ENCODE measurements around the gene CRY2. TPM values are rescaled to one million over a fixed set of nuclear protein-coding genes. Genes with fewer than 3 reads are reported as not detected.

The CRY2 gene
- polyA plus RNA-seq, 1 of the 3 experiments (the other 2 are of a cell fraction) = 6.7 TPM

GRCh38 chr11:45890886-45891550 lies 43.7 kb downstream of the CRY2 start:
- POLR2A ChIA-PET = interaction anchor here (0.6 to 0.7 kb wide), 2 partner anchors 8 to 229 kb away, joined by 3 read pairs; no protein-coding TSS in a partner anchor
- Histone ChIP-seq H3K4me2 (no peak overlapping the region), H3K9me3 (no peaks in the 10 kb centered on the region), H3K9ac (no peak overlapping the region), H3K27ac (ENCODE audit: low read depth in 2 of 2, low read length in 1 of 2) (no peak overlapping the region), H3K4me3 (ENCODE audit: low read depth in 2 of 2, low read length in 1 of 2) (no peak overlapping the region), H4K20me1 (ENCODE audit: insufficient read depth) (no peaks in the 10 kb centered on the region), H3K36me3 (replicated peaks in 1 of 2; ENCODE audit: control insufficient read depth in 1 of 2, insufficient read depth in 2 of 2, low read length in 1 of 2) (no peaks in the 10 kb centered on the region), H3K9me2 (no peaks in the 10 kb centered on the region), H3K79me2 (ENCODE audit: insufficient read depth) (no peaks in the 10 kb centered on the region), H2AFZ (ENCODE audit: low read depth) (no peak overlapping the region), H3K27me3 (ENCODE audit: insufficient read depth) (no peaks in the 10 kb centered on the region), H3F3A (replicated peaks; ENCODE audit: insufficient read depth) (no peaks in the 10 kb centered on the region), H3K4me1 (ENCODE audit: control insufficient read depth in 1 of 2, insufficient read depth in 2 of 2, low read depth in 1 of 2, low read length in 1 of 2) (peaks cover 0 to 22% of the 10 kb centered on the region in 2 experiments; a peak in 1 of 4 replicates)
- WGBS (ENCODE audit: low lambda C conversion rate) = 67% methylated on average over 9 of the region's 9 CpGs
- TF ChIP-seq TEAD4 (IDR thresholded peaks at IDR 0.05; ENCODE audit: borderline replicate concordance, insufficient read depth) (no peak), EZH2phosphoT487 (IDR thresholded peaks at IDR 0.05; ENCODE audit: borderline replicate concordance, low read depth) (no peak), FOXM1 (IDR thresholded peaks at IDR 0.05; ENCODE audit: low read depth) (no peak), MEF2A (IDR thresholded peaks at IDR 0.05; ENCODE audit: borderline replicate concordance, low read depth) (no peak), FOXJ3 (CRISPR knock-in tag; IDR thresholded peaks at IDR 0.05) (no peak), JUND (IDR thresholded peaks at IDR 0.05) (no peak), GABPA (IDR thresholded peaks at IDR 0.05; ENCODE audit: low read depth) (no peak), RCOR1 (IDR thresholded peaks at IDR 0.05; ENCODE audit: low read length) (no peak), YY1 (IDR thresholded peaks at IDR 0.05; ENCODE audit: low read depth) (no peak), SIN3A (IDR thresholded peaks at IDR 0.05; ENCODE audit: borderline replicate concordance, low read depth, low read length) (no peak), RFX5 (IDR thresholded peaks at IDR 0.05; ENCODE audit: low read length) (no peak), CTCF (IDR thresholded peaks at IDR 0.05) (no peak), GATA2 (CRISPR knock-in tag; IDR thresholded peaks at IDR 0.05) (no peak), TCF12 (IDR thresholded peaks at IDR 0.05) (no peak), NRF1 (IDR thresholded peaks at IDR 0.05; ENCODE audit: low read depth, low read length) (no peak), USF2 (IDR thresholded peaks at IDR 0.05; ENCODE audit: borderline replicate concordance, low read depth, low read length) (no peak), NFIC (IDR thresholded peaks at IDR 0.05; ENCODE audit: borderline replicate concordance) (no peak), PBX3 (IDR thresholded peaks at IDR 0.05) (no peak), IRF3 (IDR thresholded peaks at IDR 0.05; ENCODE audit: low read depth, low read length) (no peak), REST (IDR thresholded peaks at IDR 0.05; ENCODE audit: low read depth, low read length) (no peak)
- DNase-seq = peak; percentile 12
- CTCF ChIA-PET = interaction anchor here (1.0 to 2.2 kb wide), 2 partner anchors 8 to 19 kb away, joined by 3 to 10 read pairs; no protein-coding TSS in a partner anchor
